ENCODE measurements around the gene WDR54.
"Not testable (repeated sequence)": the region's sequence is repeated elsewhere in the genome, so short reads cannot be mapped to it uniquely, and the experiment has no call there.

WDR54 gene

GRCh38 chr2:74407682-74408081 is 13.8 kb upstream of the WDR54 start:
- DNase-seq = no peak

- no peak for DNase-seq
Measured at GRCh38 chr2:74413001-74413698, 8.4 kb upstream of the WDR54 start.

GRCh38 chr2:74414441-74414840 is 7.1 kb upstream of the WDR54 start:
- no peak for DNase-seq

- DNase-seq = peak in 1 of 2 donors; percentile 17
Measured at GRCh38 chr2:74414881-74415761, 6.4 kb upstream of the WDR54 start.

GRCh38 chr2:74415762-74416395 is 5.7 kb upstream of the WDR54 start:
- no peak for DNase-seq

GRCh38 chr2:74416778-74417177 is 4.8 kb upstream of the WDR54 start:
- no peak for DNase-seq

DNA sequence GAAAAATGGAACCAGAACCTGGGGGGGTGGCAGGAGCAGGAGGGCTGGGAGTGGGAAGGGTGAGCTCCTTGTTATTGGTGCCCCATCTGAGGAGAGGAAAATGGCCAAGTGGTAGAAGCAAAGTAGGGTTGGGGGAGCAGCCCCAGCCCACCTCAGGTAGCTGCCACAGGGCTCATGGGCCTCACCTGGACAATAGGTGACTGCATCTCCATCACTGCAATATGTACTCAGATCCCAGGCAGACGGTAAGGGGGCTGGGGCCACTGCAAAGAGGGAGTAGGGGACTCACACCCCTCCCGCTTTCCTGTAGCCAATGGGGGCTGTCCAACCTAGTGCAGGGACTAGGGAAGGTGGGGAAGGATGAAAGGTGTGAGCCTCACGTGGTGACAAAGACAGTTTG is 4.3 kb upstream of the WDR54 start:
- DNase-seq = no peak

- no peak for DNase-seq
Measured at GRCh38 chr2:74417763-74418162, 3.8 kb upstream of the WDR54 start.

GRCh38 chr2:74418312-74418711 is 3.2 kb upstream of the WDR54 start:
- DNase-seq = no peak

GRCh38 chr2:74419345-74419744 is 2.2 kb upstream of the WDR54 start:
- DNase-seq = no peak

- DNase-seq = no peak
Measured at GRCh38 chr2:74420006-74420405, 1.5 kb upstream of the WDR54 start.

GRCh38 chr2:74420443-74421103 is 957 bp upstream of the WDR54 start:
- DNase-seq = not testable (repeated sequence)

GRCh38 chr2:74423231-74424095 is 1.9 kb downstream of the WDR54 start:
- no peak for DNase-seq

DNA sequence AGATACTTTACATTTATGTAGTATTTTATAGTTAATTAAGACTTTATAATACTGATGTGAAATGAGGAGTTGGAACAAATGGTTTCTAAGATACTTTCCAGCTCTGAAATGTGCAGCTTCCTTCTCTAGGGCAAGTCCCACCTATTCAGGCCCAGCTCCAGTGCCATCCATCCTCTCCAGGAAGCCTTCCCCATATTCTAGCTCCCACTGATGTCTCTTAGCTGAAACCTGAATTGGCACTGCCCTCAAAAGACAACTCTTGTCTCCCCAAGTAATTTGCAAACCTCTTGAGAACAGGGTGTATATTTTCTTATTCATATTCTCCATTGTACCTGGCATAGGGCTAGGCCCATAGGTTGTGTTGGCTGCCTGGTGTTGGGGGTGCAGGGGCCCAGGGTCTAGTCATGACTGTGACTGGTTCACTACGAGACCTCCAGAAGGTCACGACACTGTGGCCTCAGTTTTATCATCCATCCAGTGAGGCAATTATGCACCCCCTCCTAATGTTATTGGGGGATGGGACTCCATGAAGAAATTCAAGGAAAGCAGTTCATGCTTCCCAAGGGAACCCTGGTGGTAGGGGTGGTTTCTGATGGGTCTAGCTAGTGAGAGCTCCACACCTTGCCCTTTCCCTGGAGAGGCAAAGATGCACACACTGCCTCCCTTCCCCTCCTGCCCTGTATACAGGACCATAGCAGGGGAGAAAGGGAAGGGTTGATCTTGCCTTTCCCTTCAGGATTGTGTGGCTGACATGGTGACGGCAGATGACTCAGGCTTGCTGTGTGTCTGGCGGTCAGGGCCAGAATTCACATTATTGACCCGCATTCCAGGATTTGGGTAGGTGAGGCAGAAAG is 2.8 kb downstream of the WDR54 start:
- DNase-seq = no peak

GRCh38 chr2:74424995-74425406 is 3.5 kb downstream of the WDR54 start:
- no peak for DNase-seq

DNA sequence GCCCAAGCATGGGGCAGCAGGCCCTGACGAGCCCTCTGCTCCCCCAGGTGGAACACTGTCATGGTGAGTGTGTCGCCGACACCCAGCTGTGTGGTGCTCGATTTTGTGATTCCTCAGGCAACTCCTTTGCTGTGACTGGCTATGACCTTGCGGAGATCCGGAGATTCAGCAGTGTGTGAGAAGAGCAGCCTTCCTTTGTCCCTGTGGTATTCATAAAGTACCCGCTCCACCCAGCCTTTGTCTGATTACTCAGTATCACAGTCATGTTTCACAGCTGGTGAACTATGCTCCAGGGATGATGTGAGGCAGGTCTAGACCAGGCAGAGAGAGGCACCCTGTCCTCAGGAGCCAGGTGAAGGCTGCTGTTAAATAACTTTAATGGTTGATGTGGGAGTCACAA is 4.0 kb downstream of the WDR54 start:
- DNase-seq = no peak

DNA sequence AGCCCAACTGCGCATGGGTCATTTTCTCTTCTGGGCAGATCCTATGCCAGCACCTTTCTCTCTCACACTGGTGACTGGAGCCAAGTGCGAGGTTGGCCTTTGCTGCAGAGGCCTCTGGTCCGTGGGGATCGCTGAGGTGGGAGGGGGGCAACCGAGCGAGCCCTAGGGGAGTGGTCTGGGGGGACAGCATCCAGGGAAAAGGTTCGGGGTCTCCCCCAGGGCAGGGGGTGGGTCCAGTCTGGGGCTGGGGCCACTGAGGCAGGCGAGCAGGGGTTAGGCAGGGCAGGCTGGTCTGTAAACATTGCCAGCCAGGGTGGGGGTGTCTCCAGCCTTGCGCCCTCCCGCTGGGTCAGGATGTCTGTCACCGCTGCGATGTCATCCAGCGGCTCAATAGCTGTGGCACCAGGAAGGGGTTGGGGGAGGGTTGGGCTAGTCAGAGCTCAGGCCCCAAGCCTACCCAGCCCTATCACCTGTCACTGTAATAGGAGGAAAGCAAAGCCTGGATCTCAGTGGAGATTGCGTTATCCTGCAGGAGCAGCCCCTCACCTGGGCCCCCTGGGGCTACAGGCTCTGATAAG is 4.7 kb downstream of the WDR54 start:
- DNase-seq = no peak

- DNase-seq = no peak
Measured at GRCh38 chr2:74427551-74427950, 6.0 kb downstream of the WDR54 start.

GRCh38 chr2:74428675-74429074 is 7.1 kb downstream of the WDR54 start:
- no peak for DNase-seq

- no peak for DNase-seq
Measured at GRCh38 chr2:74429487-74430451, 8.2 kb downstream of the WDR54 start.

Measured in activated CD4-positive, alpha-beta T cell treated with anti-CD3 and anti-CD28 coated beads for 4 hours (primary cell).